Measurements from ENCODE around the gene JAZF1. TPM values are rescaled to one million over a fixed set of nuclear protein-coding genes. Genes with fewer than 3 reads are reported as not detected.
"Not testable (repeated sequence)": the region's sequence is repeated elsewhere in the genome, so short reads cannot be mapped to it uniquely, and the experiment has no call there.

JAZF1 gene
- total and polyA plus RNA-seq, 2 donors, result 3.9 to 14.5 TPM

DNA sequence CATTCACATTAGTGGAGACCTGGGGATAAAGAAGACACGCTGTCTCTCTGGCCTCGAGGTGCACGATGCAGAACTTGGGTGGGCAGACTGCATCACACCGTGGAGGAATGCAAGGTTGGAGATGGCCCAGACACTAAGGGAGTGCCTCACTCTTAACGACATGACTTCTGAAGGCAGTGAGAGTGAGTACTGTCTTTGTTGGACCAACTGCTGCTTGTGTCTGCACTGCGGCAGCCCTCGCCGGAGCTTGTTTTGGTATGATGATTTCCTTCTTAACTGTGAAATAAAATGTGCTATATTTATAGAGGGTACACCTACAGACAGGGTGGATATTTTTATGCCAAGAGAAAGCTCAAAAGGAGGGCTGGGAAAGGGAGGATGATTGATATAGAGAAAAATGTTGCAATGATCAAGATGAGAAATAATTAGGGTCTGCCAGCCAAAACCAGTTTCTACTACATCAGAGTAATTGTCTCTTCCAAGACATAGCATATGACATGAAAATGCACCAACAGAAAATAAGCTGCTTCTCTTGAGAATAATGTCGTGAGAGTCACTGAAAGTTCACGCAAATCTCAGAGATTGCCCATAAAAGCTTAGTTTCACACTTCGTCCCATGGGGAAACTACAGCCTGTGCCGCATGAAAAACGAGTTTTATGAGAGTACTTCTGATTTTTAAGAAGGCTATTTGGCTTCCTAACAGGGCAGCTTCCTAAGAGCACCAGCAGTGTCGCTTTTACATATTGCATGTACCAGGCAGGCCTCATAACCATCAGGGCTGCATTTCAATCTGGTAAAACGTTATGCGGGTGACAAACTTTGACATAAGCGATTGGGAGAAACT is 313.5 kb downstream of the JAZF1 start:
- H3K9me3 ChIP-seq (ENCODE audit: control insufficient read depth in 2 of 2, insufficient read depth in 1 of 2, low read length in 1 of 2), result no peaks in the 10 kb centered on the region
- no peak overlapping the region for H3K4me3 ChIP-seq (ENCODE audit: low read length in 2 of 2)
- no peaks in the 10 kb centered on the region for H3K36me3 ChIP-seq (ENCODE audit: control insufficient read depth in 2 of 2, insufficient read depth in 2 of 2, low read length in 1 of 2)
- H3K27ac ChIP-seq (ENCODE audit: low read depth in 1 of 2, low read length in 1 of 2), result no peak overlapping the region
- WGBS, result 95% methylated on average over 17 of the region's 17 CpGs
- no peak for DNase-seq (ENCODE audit: low read depth in 6 of 9, low spot score in 9 of 9)
- H3K4me1 ChIP-seq (ENCODE audit: control insufficient read depth in 2 of 2, insufficient read depth in 2 of 2, low read length in 2 of 2), result no peaks in the 10 kb centered on the region
- no peaks in the 10 kb centered on the region for H3K27me3 ChIP-seq (ENCODE audit: control insufficient read depth in 2 of 2, insufficient read depth in 1 of 2, low read length in 1 of 2)

GRCh38 chr7:27866256-27866655 is 314.3 kb downstream of the JAZF1 start:
- 45% methylated on average over 2 of the region's 2 CpGs for WGBS
- Histone ChIP-seq H3K4me1 (ENCODE audit: control insufficient read depth in 2 of 2, insufficient read depth in 2 of 2, low read length in 2 of 2) (no peaks in the 10 kb centered on the region), H3K27me3 (ENCODE audit: control insufficient read depth in 2 of 2, insufficient read depth in 1 of 2, low read length in 1 of 2) (no peaks in the 10 kb centered on the region), H3K27ac (ENCODE audit: low read depth in 1 of 2, low read length in 1 of 2) (no peak overlapping the region), H3K36me3 (ENCODE audit: control insufficient read depth in 2 of 2, insufficient read depth in 2 of 2, low read length in 1 of 2) (no peaks in the 10 kb centered on the region), H3K9me3 (ENCODE audit: control insufficient read depth in 2 of 2, insufficient read depth in 1 of 2, low read length in 1 of 2) (no peaks in the 10 kb centered on the region), H3K4me3 (ENCODE audit: low read length in 2 of 2) (no peak overlapping the region)
- no peak for DNase-seq (ENCODE audit: low read depth in 6 of 9, low spot score in 9 of 9)

DNA sequence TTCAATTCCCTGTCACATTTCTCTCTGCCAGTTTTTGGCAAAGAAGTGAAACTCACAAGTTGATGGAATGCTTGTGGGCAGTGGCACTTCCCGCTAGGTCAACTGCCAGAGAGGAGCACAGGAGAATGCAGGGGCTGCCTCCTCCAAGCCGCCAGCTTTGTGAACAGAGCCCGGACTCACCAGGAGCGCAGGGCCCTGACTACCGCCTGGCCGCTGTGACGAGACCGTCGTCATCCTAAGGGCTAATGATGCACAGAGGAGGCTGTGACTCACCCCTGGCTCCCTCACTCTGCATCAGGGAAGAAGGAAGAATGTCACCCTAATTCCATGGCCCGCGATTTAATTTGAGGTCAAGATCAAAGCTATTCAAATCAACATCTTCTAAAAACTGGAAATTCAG is 316.7 kb downstream of the JAZF1 start:
- Histone ChIP-seq H3K9me3 (ENCODE audit: control insufficient read depth in 2 of 2, insufficient read depth in 1 of 2, low read length in 1 of 2) (no peaks in the 10 kb centered on the region), H3K4me1 (ENCODE audit: control insufficient read depth in 2 of 2, insufficient read depth in 2 of 2, low read length in 2 of 2) (no peaks in the 10 kb centered on the region), H3K27ac (ENCODE audit: low read depth in 1 of 2, low read length in 1 of 2) (no peak overlapping the region), H3K27me3 (ENCODE audit: control insufficient read depth in 2 of 2, insufficient read depth in 1 of 2, low read length in 1 of 2) (no peaks in the 10 kb centered on the region), H3K36me3 (ENCODE audit: control insufficient read depth in 2 of 2, insufficient read depth in 2 of 2, low read length in 1 of 2) (no peaks in the 10 kb centered on the region), H3K4me3 (ENCODE audit: low read length in 2 of 2) (no peak overlapping the region)
- WGBS, result 98% methylated on average over 11 of the region's 11 CpGs
- DNase-seq (ENCODE audit: low read depth in 6 of 9, low spot score in 9 of 9), result no peak

DNA sequence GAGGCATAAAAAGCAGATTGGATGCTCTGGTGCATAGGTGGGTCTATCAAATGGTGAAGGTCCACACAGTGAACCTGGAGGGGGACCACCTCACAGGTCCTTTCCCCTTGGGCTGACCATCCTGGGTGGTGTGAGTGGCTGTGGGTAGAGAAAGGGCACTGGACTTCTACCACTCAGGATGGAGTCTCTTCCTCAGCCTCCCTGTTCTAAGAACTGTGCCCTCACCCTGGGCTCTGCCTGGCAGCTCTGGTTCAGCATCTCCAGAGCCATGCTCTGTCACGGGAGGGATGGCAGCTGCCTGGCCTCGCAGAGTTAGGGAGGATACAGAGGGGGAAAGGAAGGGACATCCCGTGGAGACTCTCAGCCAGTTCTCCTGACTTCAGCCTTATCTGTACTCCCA is 318.8 kb downstream of the JAZF1 start:
- no peaks in the 10 kb centered on the region for H3K4me1 ChIP-seq (ENCODE audit: control insufficient read depth in 2 of 2, insufficient read depth in 2 of 2, low read length in 2 of 2)
- no peak overlapping the region for H3K4me3 ChIP-seq (ENCODE audit: low read length in 2 of 2)
- no peaks in the 10 kb centered on the region for H3K27me3 ChIP-seq (ENCODE audit: control insufficient read depth in 2 of 2, insufficient read depth in 1 of 2, low read length in 1 of 2)
- no peaks in the 10 kb centered on the region for H3K36me3 ChIP-seq (ENCODE audit: control insufficient read depth in 2 of 2, insufficient read depth in 2 of 2, low read length in 1 of 2)
- peaks cover 0 to 7% of the 10 kb centered on the region in 2 donors for H3K9me3 ChIP-seq (ENCODE audit: control insufficient read depth in 2 of 2, insufficient read depth in 1 of 2, low read length in 1 of 2)
- WGBS, result 95% methylated on average over 3 of the region's 3 CpGs
- no peak for DNase-seq (ENCODE audit: low read depth in 6 of 9, low spot score in 9 of 9)
- H3K27ac ChIP-seq (ENCODE audit: low read depth in 1 of 2, low read length in 1 of 2), result no peak overlapping the region

GRCh38 chr7:27860800-27861199 is 319.8 kb downstream of the JAZF1 start:
- WGBS, result 89% methylated on average over 6 of the region's 6 CpGs
- Histone ChIP-seq H3K36me3 (ENCODE audit: control insufficient read depth in 2 of 2, insufficient read depth in 2 of 2, low read length in 1 of 2) (no peaks in the 10 kb centered on the region), H3K4me1 (ENCODE audit: control insufficient read depth in 2 of 2, insufficient read depth in 2 of 2, low read length in 2 of 2) (no peaks in the 10 kb centered on the region), H3K27me3 (ENCODE audit: control insufficient read depth in 2 of 2, insufficient read depth in 1 of 2, low read length in 1 of 2) (no peaks in the 10 kb centered on the region), H3K9me3 (ENCODE audit: control insufficient read depth in 2 of 2, insufficient read depth in 1 of 2, low read length in 1 of 2) (peaks cover 0 to 8% of the 10 kb centered on the region in 2 donors), H3K4me3 (ENCODE audit: low read length in 2 of 2) (no peak overlapping the region), H3K27ac (ENCODE audit: low read depth in 1 of 2, low read length in 1 of 2) (no peak overlapping the region)
- DNase-seq (ENCODE audit: low read depth in 6 of 9, low spot score in 9 of 9), result no peak

- 95% methylated on average over 28 of the region's 28 CpGs for WGBS
- not testable (repeated sequence) for H3K4me1 ChIP-seq (ENCODE audit: control insufficient read depth in 2 of 2, insufficient read depth in 2 of 2, low read length in 2 of 2); H3K27me3 ChIP-seq (ENCODE audit: control insufficient read depth in 2 of 2, insufficient read depth in 1 of 2, low read length in 1 of 2); H3K36me3 ChIP-seq (ENCODE audit: control insufficient read depth in 2 of 2, insufficient read depth in 2 of 2, low read length in 1 of 2); H3K9me3 ChIP-seq (ENCODE audit: control insufficient read depth in 2 of 2, insufficient read depth in 1 of 2, low read length in 1 of 2); DNase-seq (ENCODE audit: low read depth in 6 of 9, low spot score in 9 of 9); H3K27ac ChIP-seq (ENCODE audit: low read depth in 1 of 2, low read length in 1 of 2); H3K4me3 ChIP-seq (ENCODE audit: low read length in 2 of 2)
Measured at GRCh38 chr7:27856703-27857485, 323.7 kb downstream of the JAZF1 start.

- H3K27ac ChIP-seq (ENCODE audit: low read depth in 1 of 2, low read length in 1 of 2), result no peak overlapping the region
- H3K4me3 ChIP-seq (ENCODE audit: low read length in 2 of 2), result no peak overlapping the region
- H3K36me3 ChIP-seq (ENCODE audit: control insufficient read depth in 2 of 2, insufficient read depth in 2 of 2, low read length in 1 of 2), result no peaks in the 10 kb centered on the region
- no peaks in the 10 kb centered on the region for H3K27me3 ChIP-seq (ENCODE audit: control insufficient read depth in 2 of 2, insufficient read depth in 1 of 2, low read length in 1 of 2)
- no peak for DNase-seq (ENCODE audit: low read depth in 6 of 9, low spot score in 9 of 9)
- no peaks in the 10 kb centered on the region for H3K4me1 ChIP-seq (ENCODE audit: control insufficient read depth in 2 of 2, insufficient read depth in 2 of 2, low read length in 2 of 2)
- H3K9me3 ChIP-seq (ENCODE audit: control insufficient read depth in 2 of 2, insufficient read depth in 1 of 2, low read length in 1 of 2), result no peaks in the 10 kb centered on the region
- WGBS, result 98% methylated on average over 5 of the region's 5 CpGs
Measured at GRCh38 chr7:27850531-27850930, 330.1 kb downstream of the JAZF1 start.

DNA sequence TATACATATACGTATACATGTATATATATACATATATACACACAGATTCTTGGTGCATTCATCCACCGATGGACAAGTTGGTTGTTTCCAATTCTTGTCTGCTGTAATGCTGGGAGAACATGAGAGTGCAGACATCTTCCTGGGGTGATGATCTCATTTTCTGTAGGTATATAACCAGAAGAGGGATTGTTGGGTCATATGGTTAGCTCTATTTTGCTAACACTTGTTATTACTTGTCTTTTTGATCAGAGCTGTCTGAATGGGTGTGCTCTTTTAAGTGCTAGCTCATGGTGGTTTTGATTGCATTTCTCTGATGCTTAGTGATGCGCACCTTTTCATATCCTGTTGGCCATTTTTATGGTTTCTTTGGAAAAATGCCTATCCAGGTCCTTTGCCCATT is 334.2 kb downstream of the JAZF1 start:
- H3K27me3 ChIP-seq (ENCODE audit: control insufficient read depth in 2 of 2, insufficient read depth in 1 of 2, low read length in 1 of 2), result no peaks in the 10 kb centered on the region
- H3K9me3 ChIP-seq (ENCODE audit: control insufficient read depth in 2 of 2, insufficient read depth in 1 of 2, low read length in 1 of 2), result no peaks in the 10 kb centered on the region
- H3K4me1 ChIP-seq (ENCODE audit: control insufficient read depth in 2 of 2, insufficient read depth in 2 of 2, low read length in 2 of 2), result no peaks in the 10 kb centered on the region
- H3K4me3 ChIP-seq (ENCODE audit: low read length in 2 of 2), result no peak overlapping the region
- 95% methylated on average over 3 of the region's 3 CpGs for WGBS
- DNase-seq (ENCODE audit: low read depth in 6 of 9, low spot score in 9 of 9), result no peak
- H3K27ac ChIP-seq (ENCODE audit: low read depth in 1 of 2, low read length in 1 of 2), result no peak overlapping the region
- no peaks in the 10 kb centered on the region for H3K36me3 ChIP-seq (ENCODE audit: control insufficient read depth in 2 of 2, insufficient read depth in 2 of 2, low read length in 1 of 2)

DNA sequence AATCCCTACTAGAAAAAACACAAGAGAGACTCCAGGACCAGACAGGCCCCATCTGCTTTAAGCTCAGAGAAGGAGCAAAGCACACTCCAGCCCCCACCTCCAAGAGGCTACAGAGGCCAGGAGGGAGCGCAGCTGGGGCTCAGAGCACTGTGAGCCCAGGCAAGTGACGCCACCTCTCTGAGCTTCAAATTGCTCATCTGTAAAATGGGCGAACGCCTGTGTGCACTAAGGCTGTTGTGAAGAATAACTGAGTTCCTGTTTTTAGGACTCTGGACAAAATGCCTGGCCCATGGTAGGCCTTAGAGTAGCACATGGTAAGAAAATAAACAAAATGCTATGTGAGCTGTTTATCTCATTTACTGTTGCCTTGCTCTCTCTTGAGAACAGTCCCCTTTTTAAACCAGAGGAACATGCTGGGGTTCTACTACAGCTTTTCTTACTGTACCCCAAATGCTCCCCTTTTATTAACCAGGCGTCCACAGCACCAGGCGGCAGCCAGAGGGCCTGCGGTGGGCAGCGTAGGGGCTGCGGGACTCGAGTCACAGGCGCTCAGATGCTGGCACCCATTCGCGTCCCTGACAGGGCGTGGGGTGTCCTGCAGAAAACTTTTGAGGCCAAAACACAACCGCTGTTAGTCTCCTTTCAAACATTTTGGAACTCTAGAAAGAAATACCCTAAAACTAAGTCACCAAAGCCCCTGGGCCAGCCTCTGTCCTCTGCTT is 336.9 kb downstream of the JAZF1 start:
- H3K9me3 ChIP-seq (ENCODE audit: control insufficient read depth in 2 of 2, insufficient read depth in 1 of 2, low read length in 1 of 2), result no peaks in the 10 kb centered on the region
- H3K27me3 ChIP-seq (ENCODE audit: control insufficient read depth in 2 of 2, insufficient read depth in 1 of 2, low read length in 1 of 2), result no peaks in the 10 kb centered on the region
- no peak for DNase-seq (ENCODE audit: low read depth in 6 of 9, low spot score in 9 of 9)
- no peak overlapping the region for H3K27ac ChIP-seq (ENCODE audit: low read depth in 1 of 2, low read length in 1 of 2)
- H3K4me3 ChIP-seq (ENCODE audit: low read length in 2 of 2), result no peak overlapping the region
- peaks cover 0 to 3% of the 10 kb centered on the region in 2 donors for H3K36me3 ChIP-seq (ENCODE audit: control insufficient read depth in 2 of 2, insufficient read depth in 2 of 2, low read length in 1 of 2)
- peaks cover 0 to 5% of the 10 kb centered on the region in 2 donors for H3K4me1 ChIP-seq (ENCODE audit: control insufficient read depth in 2 of 2, insufficient read depth in 2 of 2, low read length in 2 of 2)
- WGBS, result 98% methylated on average over 15 of the region's 15 CpGs

Data from thymus (tissue), 11 donors.